Measurements from ENCODE around the gene DDX28. TPM values are rescaled to one million over a fixed set of nuclear protein-coding genes. Genes with fewer than 3 reads are reported as not detected.

The DDX28 gene
- total and polyA plus RNA-seq, 2 of the 8 experiments (the other 6 are each of a cell fraction or from before 2014, with no cell fraction given): 16.8 to 28.1 TPM

- H3K18ac ChIP-seq (ENCODE audit: extremely low read depth, low read length): no peak overlapping the region
- H2AK5ac ChIP-seq (ENCODE audit: low read depth, low read length): no peak overlapping the region
- CTCF ChIA-PET (ENCODE audit: partially characterized antibody): interaction anchor here (0.6 to 4.1 kb wide), 7 partner anchors 9 to 54 kb away, joined by 3 to 23 read pairs (median 3); partner anchors contain the start of gene DPEP2
- H3K79me2 ChIP-seq (ENCODE audit: control insufficient read depth in 1 of 2, insufficient read depth in 2 of 2, low read length in 2 of 2): no peaks in the 10 kb centered on the region
- H4K20me1 ChIP-seq (replicated peaks in 1 of 2; ENCODE audit: control insufficient read depth in 1 of 2, insufficient read depth in 2 of 2, low read length in 2 of 2): no peaks in the 10 kb centered on the region
- no peak overlapping the region for H2AFZ ChIP-seq (ENCODE audit: low read length)
- no peaks in the 10 kb centered on the region for H3K36me3 ChIP-seq (ENCODE audit: control insufficient read depth in 2 of 4, insufficient read depth in 4 of 4, low read length in 3 of 4)
- H3K23ac ChIP-seq (ENCODE audit: insufficient read length): no peak overlapping the region
- no peak overlapping the region for H4K8ac ChIP-seq (ENCODE audit: extremely low read depth, insufficient read depth, low read length)
- H3K4me2 ChIP-seq (ENCODE audit: insufficient read depth in 1 of 2, low read depth in 2 of 2, low read length in 2 of 2): no peak overlapping the region
- H3K9ac ChIP-seq (replicated peaks in 1 of 4; ENCODE audit: extremely low read depth in 1 of 4, low read depth in 3 of 4, low read length in 3 of 4): no peak overlapping the region
- no peak overlapping the region for H3K4ac ChIP-seq (replicated peaks; ENCODE audit: insufficient read length, low read depth, low read length)
- H3K14ac ChIP-seq (ENCODE audit: insufficient read length): no peak overlapping the region
- H3K4me1 ChIP-seq (replicated peaks in 1 of 4; ENCODE audit: control insufficient read depth in 3 of 4, insufficient read depth in 4 of 4, low read length in 3 of 4): no peaks in the 10 kb centered on the region; a peak in 3 of 7 replicates
- H3K4me3 ChIP-seq (ENCODE audit: extremely low read depth in 1 of 4, insufficient read depth in 2 of 4, low read depth in 3 of 4, low read length in 4 of 4): no peak overlapping the region
- H3K79me1 ChIP-seq (ENCODE audit: low read depth, low read length): no peaks in the 10 kb centered on the region; the same call in 1 of the 2 replicates
- no peak overlapping the region for H4K91ac ChIP-seq (replicated peaks; ENCODE audit: insufficient read length, low read length)
- DNase-seq (ENCODE audit: low read depth in 1 of 2, low spot score in 2 of 2) (no peak), FAIRE-seq (no peak)
- H3K27me3 ChIP-seq (replicated peaks in 1 of 4; ENCODE audit: control insufficient read depth in 3 of 4, extremely low read depth in 1 of 4, insufficient read depth in 3 of 4, low read length in 3 of 4): peaks cover 0 to 12% (median 8%) of the 10 kb centered on the region in 4 experiments; a peak in 5 of 7 replicates
- H2BK20ac ChIP-seq (ENCODE audit: low read length): no peak overlapping the region
- H2BK15ac ChIP-seq (ENCODE audit: low read length): no peak overlapping the region
- H2BK5ac ChIP-seq (ENCODE audit: low read depth, low read length): no peak overlapping the region
- H3K56ac ChIP-seq (replicated peaks; ENCODE audit: insufficient read length, low read depth, low read length): no peak overlapping the region
- H3K27ac ChIP-seq (ENCODE audit: low read depth, low read length): no peak overlapping the region
- no peak for TF ChIP-seq USF2 (IDR thresholded peaks at IDR 0.05; ENCODE audit: low read length)
- POLR2A ChIA-PET (ENCODE audit: partially characterized antibody): interaction anchor here (5.1 kb wide), 1 partner anchor 33 kb away, joined by 26 read pairs; the partner anchor contains the start of genes DDX28 and DUS2
- no peaks in the 10 kb centered on the region; the same call in 1 of the 2 replicates for H3K23me2 ChIP-seq (ENCODE audit: low read depth, low read length)
- H2BK120ac ChIP-seq (replicated peaks; ENCODE audit: low read depth, low read length): no peak overlapping the region
- H3K9me3 ChIP-seq (ENCODE audit: insufficient read depth in 2 of 2, low read depth in 1 of 2, low read length in 1 of 2): no peaks in the 10 kb centered on the region
- 79% methylated on average over 6 of the region's 6 CpGs; no CpG with 5 or more reads in 1 of the 2 experiments for WGBS, 2 experiments (ENCODE audit: extremely low coverage in 1 of 2, insufficient coverage in 1 of 2, insufficient read length in 1 of 2, insufficient replicate concordance in 2 of 2, low coverage in 1 of 2, low lambda C conversion rate in 2 of 2, missing lambda C conversion rate in 1 of 2)
- H2BK12ac ChIP-seq (ENCODE audit: low read depth, low read length): no peak overlapping the region
- no peak overlapping the region for H4K5ac ChIP-seq (ENCODE audit: insufficient read length, low read depth, low read length)
Observed at GRCh38 chr16:67990018-67990386, 33.0 kb downstream of the DDX28 start.
